T1000 (cell line): Measurements from ENCODE around the gene MATCAP1.

Source experiments
- DNase-seq: peaks from one replicate; lab custom pipeline; 2025; ENCODE audit warnings: mixed read lengths; lab: John Stamatoyannopoulos, UW

The MATCAP1 gene

GRCh38 chr16:67128417-67128816 is 55.3 kb downstream of the MATCAP1 start:
- no peak for DNase-seq
